Measurements from ENCODE around the gene LRP3. TPM values are rescaled to one million over a fixed set of nuclear protein-coding genes. Genes with fewer than 3 reads are reported as not detected.

Gene LRP3
- total RNA-seq, 1 experiment from 2014 or later, result 20.4 TPM

DNA sequence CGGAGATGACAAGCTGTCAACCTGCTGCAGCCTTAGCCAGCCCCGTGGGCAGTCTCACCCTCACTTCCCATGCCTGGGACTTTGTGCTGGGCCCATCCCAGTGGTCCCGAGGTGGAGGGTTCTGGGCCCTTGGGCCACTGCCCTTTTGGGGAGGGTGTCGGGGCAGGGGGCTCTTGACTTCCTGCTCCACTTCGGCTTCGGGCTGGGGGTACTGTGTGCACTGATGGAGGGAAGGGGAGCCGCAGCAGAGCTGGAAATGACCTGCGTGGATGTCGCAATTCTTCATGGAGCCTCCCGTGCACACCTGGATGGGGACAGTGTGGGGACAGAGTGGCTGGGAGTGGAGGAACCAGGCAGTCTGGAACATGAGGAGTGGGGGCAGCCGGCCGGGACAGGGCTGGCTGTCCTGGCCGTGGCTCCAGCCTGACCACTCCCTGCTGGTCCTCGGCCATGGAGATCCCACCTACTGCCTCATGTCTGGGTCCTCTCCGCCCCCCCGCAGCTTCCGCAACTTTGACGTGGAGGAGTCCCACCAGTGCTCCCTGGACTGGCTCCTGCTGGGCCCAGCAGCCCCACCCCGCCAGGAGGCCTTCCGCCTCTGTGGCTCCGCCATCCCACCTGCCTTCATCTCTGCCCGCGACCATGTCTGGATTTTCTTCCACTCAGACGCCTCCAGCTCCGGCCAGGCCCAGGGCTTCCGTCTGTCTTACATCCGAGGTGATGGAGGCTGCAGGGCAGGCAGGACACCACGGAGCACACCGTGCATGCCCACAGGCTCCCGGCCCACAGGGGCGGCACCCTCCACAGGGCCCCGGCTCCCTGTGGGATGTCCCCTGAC, 10.2 kb downstream of the LRP3 start:
- no peak overlapping the region for H3K4me2 ChIP-seq (ENCODE audit: low read length)
- no peak overlapping the region for H3K4me3 ChIP-seq (ENCODE audit: low read length)
- no TSS peak for BruUV-seq (replicated peaks)
- H3K9ac ChIP-seq (ENCODE audit: low read length), result no peak overlapping the region
- CTCF ChIA-PET, result no interaction called here
- H3K27me3 ChIP-seq (ENCODE audit: low read length), result no peaks in the 10 kb centered on the region
- ATAC-seq (no peak), DNase-seq (no peak)
- H3K4me1 ChIP-seq (ENCODE audit: insufficient read depth, low read length), result no peaks in the 10 kb centered on the region
- H3K36me3 ChIP-seq (ENCODE audit: low read depth, low read length), result no peaks in the 10 kb centered on the region
- intact Hi-C loops (cut with micrococcal nuclease), result no loop called here
- no peaks in the 10 kb centered on the region for H4K20me1 ChIP-seq (ENCODE audit: low read length)
- POLR2A ChIA-PET (ENCODE audit: unreplicated experiment), result no interaction called here
- no peaks in the 10 kb centered on the region for H3K9me2 ChIP-seq (replicated peaks; ENCODE audit: low read length)
- H3K9me3 ChIP-seq (ENCODE audit: low read length), result no peaks in the 10 kb centered on the region
- H2AFZ ChIP-seq (ENCODE audit: low read length), result no peak overlapping the region
- no peaks in the 10 kb centered on the region for H3F3A ChIP-seq (ENCODE audit: low read length, unreplicated experiment)
- H3K27ac ChIP-seq (ENCODE audit: low read length), result no peak overlapping the region
- TF ChIP-seq, protein P1, sequence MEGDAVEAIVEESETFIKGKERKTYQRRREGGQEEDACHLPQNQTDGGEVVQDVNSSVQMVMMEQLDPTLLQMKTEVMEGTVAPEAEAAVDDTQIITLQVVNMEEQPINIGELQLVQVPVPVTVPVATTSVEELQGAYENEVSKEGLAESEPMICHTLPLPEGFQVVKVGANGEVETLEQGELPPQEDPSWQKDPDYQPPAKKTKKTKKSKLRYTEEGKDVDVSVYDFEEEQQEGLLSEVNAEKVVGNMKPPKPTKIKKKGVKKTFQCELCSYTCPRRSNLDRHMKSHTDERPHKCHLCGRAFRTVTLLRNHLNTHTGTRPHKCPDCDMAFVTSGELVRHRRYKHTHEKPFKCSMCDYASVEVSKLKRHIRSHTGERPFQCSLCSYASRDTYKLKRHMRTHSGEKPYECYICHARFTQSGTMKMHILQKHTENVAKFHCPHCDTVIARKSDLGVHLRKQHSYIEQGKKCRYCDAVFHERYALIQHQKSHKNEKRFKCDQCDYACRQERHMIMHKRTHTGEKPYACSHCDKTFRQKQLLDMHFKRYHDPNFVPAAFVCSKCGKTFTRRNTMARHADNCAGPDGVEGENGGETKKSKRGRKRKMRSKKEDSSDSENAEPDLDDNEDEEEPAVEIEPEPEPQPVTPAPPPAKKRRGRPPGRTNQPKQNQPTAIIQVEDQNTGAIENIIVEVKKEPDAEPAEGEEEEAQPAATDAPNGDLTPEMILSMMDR (conservative IDR thresholded peaks at IDR 0.05; ENCODE audit: low read depth, low read length), result no peak
- TF ChIP-seq EZH2phosphoT487 (IDR thresholded peaks at IDR 0.05; ENCODE audit: borderline replicate concordance, low read length) (no peak), EZH2 (IDR thresholded peaks at IDR 0.05; ENCODE audit: low read length, unreplicated experiment) (no peak)
- H3K79me2 ChIP-seq (ENCODE audit: low read length), result no peaks in the 10 kb centered on the region

DNA sequence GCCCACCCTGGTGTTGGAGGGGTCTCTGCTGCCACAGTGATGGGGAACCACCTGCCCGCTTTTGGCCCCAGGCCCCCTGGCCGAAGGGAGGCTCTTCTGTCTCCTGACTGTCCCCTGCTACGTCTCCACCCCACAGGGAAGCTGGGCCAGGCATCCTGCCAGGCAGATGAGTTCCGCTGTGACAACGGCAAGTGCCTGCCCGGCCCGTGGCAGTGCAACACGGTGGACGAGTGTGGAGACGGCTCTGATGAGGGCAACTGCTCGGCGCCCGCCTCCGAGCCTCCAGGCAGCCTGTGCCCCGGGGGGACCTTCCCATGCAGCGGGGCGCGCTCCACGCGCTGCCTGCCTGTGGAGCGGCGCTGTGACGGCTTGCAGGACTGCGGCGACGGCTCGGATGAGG, 11.0 kb downstream of the LRP3 start:
- no peaks in the 10 kb centered on the region for H3K9me3 ChIP-seq (ENCODE audit: low read length)
- no peaks in the 10 kb centered on the region for H4K20me1 ChIP-seq (ENCODE audit: low read length)
- no peak overlapping the region for H3K9ac ChIP-seq (ENCODE audit: low read length)
- H3K79me2 ChIP-seq (ENCODE audit: low read length), result no peaks in the 10 kb centered on the region
- H2AFZ ChIP-seq (ENCODE audit: low read length), result no peak overlapping the region
- H3K4me3 ChIP-seq (ENCODE audit: low read length), result no peak overlapping the region
- no peak for DNase-seq
- H3K27me3 ChIP-seq (ENCODE audit: low read length), result no peaks in the 10 kb centered on the region
- no TSS peak for BruUV-seq (replicated peaks)
- H3K36me3 ChIP-seq (ENCODE audit: low read depth, low read length), result no peaks in the 10 kb centered on the region
- H3F3A ChIP-seq (ENCODE audit: low read length, unreplicated experiment), result no peaks in the 10 kb centered on the region
- H3K4me2 ChIP-seq (ENCODE audit: low read length), result no peak overlapping the region
- H3K4me1 ChIP-seq (ENCODE audit: insufficient read depth, low read length), result no peaks in the 10 kb centered on the region
- intact Hi-C loops (cut with micrococcal nuclease), result no loop called here
- POLR2A ChIA-PET (ENCODE audit: unreplicated experiment), result no interaction called here
- H3K9me2 ChIP-seq (replicated peaks; ENCODE audit: low read length), result no peaks in the 10 kb centered on the region
- TF ChIP-seq, protein P1 (conservative IDR thresholded peaks at IDR 0.05; ENCODE audit: low read depth, low read length), result no peak
- TF ChIP-seq EZH2phosphoT487 (IDR thresholded peaks at IDR 0.05; ENCODE audit: borderline replicate concordance, low read length) (no peak), EZH2 (IDR thresholded peaks at IDR 0.05; ENCODE audit: low read length, unreplicated experiment) (no peak)
- no peak for ATAC-seq
- no peak overlapping the region for H3K27ac ChIP-seq (ENCODE audit: low read length)
- CTCF ChIA-PET, result no interaction called here

DNA sequence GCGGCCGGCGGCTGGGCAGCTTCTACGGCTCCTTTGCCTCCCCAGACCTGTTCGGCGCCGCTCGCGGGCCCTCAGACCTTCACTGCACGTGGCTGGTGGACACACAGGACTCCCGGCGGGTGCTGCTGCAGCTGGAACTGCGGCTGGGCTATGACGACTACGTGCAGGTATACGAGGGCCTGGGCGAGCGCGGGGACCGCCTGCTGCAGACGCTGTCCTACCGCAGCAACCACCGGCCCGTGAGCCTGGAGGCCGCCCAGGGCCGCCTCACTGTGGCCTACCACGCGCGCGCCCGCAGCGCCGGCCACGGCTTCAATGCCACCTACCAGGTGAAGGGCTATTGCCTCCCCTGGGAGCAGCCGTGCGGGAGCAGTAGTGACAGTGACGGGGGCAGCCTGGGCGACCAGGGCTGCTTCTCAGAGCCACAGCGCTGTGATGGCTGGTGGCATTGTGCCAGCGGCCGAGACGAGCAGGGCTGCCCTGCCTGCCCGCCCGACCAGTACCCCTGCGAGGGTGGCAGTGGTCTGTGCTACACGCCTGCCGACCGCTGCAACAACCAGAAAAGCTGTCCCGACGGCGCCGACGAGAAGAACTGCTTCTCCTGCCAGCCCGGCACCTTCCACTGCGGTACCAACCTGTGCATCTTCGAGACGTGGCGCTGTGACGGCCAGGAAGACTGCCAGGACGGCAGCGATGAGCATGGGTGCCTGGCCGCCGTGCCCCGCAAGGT, 11.6 kb downstream of the LRP3 start:
- H3K9me3 ChIP-seq (ENCODE audit: low read length), result no peaks in the 10 kb centered on the region
- H3K9me2 ChIP-seq (replicated peaks; ENCODE audit: low read length), result no peaks in the 10 kb centered on the region
- DNase-seq (no peak), ATAC-seq (no peak)
- BruUV-seq (replicated peaks), result no TSS peak
- intact Hi-C loops (cut with micrococcal nuclease), result no loop called here
- no peaks in the 10 kb centered on the region for H3K4me1 ChIP-seq (ENCODE audit: insufficient read depth, low read length)
- TF ChIP-seq, protein P1 (conservative IDR thresholded peaks at IDR 0.05; ENCODE audit: low read depth, low read length), result no peak
- TF ChIP-seq EZH2phosphoT487 (IDR thresholded peaks at IDR 0.05; ENCODE audit: borderline replicate concordance, low read length) (no peak), EZH2 (IDR thresholded peaks at IDR 0.05; ENCODE audit: low read length, unreplicated experiment) (no peak)
- no peak overlapping the region for H3K27ac ChIP-seq (ENCODE audit: low read length)
- ChIA-PET CTCF (no interaction called here), POLR2A (ENCODE audit: unreplicated experiment) (no interaction called here)
- no peak overlapping the region for H3K4me3 ChIP-seq (ENCODE audit: low read length)
- H3K9ac ChIP-seq (ENCODE audit: low read length), result no peak overlapping the region
- no peaks in the 10 kb centered on the region for H3K27me3 ChIP-seq (ENCODE audit: low read length)
- H2AFZ ChIP-seq (ENCODE audit: low read length), result no peak overlapping the region
- no peaks in the 10 kb centered on the region for H3K79me2 ChIP-seq (ENCODE audit: low read length)
- no peaks in the 10 kb centered on the region for H3K36me3 ChIP-seq (ENCODE audit: low read depth, low read length)
- no peaks in the 10 kb centered on the region for H4K20me1 ChIP-seq (ENCODE audit: low read length)
- no peaks in the 10 kb centered on the region for H3F3A ChIP-seq (ENCODE audit: low read length, unreplicated experiment)
- H3K4me2 ChIP-seq (ENCODE audit: low read length), result no peak overlapping the region
